Measurements from ENCODE around the gene FOXO3. TPM values are rescaled to one million over a fixed set of nuclear protein-coding genes. Genes with fewer than 3 reads are reported as not detected.

Gene FOXO3
- total and polyA plus RNA-seq, 2 of the 13 experiments (the other 11 are each of a cell fraction or from before 2014, with no cell fraction given): 16.0 to 22.5 TPM

DNA sequence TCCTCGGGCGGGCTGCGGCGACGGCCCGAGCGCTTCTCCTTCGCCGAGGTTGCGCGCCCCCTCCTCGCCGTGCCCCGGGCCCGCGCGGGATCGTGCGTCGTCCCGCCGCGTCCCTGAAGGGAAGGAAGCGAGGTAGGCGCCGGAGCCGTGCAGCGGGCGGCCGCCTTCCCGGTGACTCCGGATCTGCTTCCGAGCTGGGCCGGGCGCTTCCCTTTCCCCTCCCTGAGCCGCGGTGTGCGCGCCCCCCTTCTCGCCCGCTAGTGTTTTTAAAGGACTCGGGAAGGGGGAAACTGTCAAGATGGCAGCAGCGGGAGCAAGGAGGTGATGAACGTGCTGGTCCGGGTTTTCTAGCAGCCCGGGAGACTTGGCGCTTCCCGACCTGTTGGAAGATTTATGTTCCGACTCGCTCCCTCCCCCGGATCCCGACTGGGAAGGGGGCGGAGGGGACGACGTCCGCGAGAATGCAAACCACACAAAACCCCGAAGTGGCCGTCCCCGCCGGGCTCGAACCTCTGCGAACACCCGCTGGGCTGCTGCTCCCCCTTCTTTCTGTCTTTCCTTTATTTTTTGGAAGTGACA is 744 bp upstream of the FOXO3 start (continued):
- TF ChIP-seq ZNF687 (CRISPR knock-in tag; IDR thresholded peaks at IDR 0.05) (peak; percentile 69), ZFP90 (CRISPR knock-in tag; IDR thresholded peaks at IDR 0.05; ENCODE audit: borderline replicate concordance) (no peak), ZNF790 (CRISPR knock-in tag; IDR thresholded peaks at IDR 0.05; ENCODE audit: borderline replicate concordance) (0 out of 2 replicates have a peak, but pooled peaks have one; percentile 13), NR2F6 (IDR thresholded peaks at IDR 0.05) (no peak), NR2F6 (CRISPR knock-in tag; IDR thresholded peaks at IDR 0.05) (no peak), LRRFIP1 (CRISPR knock-in tag; conservative IDR thresholded peaks at IDR 0.05) (no peak), SUZ12 (IDR thresholded peaks at IDR 0.05; ENCODE audit: low read depth, low read length) (no peak), ZNF362 (CRISPR knock-in tag; IDR thresholded peaks at IDR 0.05; ENCODE audit: borderline replicate concordance) (no peak), ZNF383 (CRISPR knock-in tag; IDR thresholded peaks at IDR 0.05; ENCODE audit: borderline replicate concordance) (no peak), TGIF2 (CRISPR knock-in tag; IDR thresholded peaks at IDR 0.05) (no peak), ZNF768 (CRISPR knock-in tag; IDR thresholded peaks at IDR 0.05) (no peak), ARNT2 (CRISPR knock-in tag; IDR thresholded peaks at IDR 0.05; ENCODE audit: low read depth) (no peak)
- TF ChIP-seq, protein P1, sequence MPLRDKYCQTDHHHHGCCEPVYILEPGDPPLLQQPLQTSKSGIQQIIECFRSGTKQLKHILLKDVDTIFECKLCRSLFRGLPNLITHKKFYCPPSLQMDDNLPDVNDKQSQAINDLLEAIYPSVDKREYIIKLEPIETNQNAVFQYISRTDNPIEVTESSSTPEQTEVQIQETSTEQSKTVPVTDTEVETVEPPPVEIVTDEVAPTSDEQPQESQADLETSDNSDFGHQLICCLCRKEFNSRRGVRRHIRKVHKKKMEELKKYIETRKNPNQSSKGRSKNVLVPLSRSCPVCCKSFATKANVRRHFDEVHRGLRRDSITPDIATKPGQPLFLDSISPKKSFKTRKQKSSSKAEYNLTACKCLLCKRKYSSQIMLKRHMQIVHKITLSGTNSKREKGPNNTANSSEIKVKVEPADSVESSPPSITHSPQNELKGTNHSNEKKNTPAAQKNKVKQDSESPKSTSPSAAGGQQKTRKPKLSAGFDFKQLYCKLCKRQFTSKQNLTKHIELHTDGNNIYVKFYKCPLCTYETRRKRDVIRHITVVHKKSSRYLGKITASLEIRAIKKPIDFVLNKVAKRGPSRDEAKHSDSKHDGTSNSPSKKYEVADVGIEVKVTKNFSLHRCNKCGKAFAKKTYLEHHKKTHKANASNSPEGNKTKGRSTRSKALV (CRISPR knock-in tag; IDR thresholded peaks at IDR 0.05): no peak
- TF ChIP-seq, protein P2, sequence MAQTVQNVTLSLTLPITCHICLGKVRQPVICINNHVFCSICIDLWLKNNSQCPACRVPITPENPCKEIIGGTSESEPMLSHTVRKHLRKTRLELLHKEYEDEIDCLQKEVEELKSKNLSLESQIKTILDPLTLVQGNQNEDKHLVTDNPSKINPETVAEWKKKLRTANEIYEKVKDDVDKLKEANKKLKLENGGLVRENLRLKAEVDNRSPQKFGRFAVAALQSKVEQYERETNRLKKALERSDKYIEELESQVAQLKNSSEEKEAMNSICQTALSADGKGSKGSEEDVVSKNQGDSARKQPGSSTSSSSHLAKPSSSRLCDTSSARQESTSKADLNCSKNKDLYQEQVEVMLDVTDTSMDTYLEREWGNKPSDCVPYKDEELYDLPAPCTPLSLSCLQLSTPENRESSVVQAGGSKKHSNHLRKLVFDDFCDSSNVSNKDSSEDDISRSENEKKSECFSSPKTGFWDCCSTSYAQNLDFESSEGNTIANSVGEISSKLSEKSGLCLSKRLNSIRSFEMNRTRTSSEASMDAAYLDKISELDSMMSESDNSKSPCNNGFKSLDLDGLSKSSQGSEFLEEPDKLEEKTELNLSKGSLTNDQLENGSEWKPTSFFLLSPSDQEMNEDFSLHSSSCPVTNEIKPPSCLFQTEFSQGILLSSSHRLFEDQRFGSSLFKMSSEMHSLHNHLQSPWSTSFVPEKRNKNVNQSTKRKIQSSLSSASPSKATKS (CRISPR knock-in tag; IDR thresholded peaks at IDR 0.05): no peak; the same call in 1 of the 2 replicates
- TF ChIP-seq, protein P3, sequence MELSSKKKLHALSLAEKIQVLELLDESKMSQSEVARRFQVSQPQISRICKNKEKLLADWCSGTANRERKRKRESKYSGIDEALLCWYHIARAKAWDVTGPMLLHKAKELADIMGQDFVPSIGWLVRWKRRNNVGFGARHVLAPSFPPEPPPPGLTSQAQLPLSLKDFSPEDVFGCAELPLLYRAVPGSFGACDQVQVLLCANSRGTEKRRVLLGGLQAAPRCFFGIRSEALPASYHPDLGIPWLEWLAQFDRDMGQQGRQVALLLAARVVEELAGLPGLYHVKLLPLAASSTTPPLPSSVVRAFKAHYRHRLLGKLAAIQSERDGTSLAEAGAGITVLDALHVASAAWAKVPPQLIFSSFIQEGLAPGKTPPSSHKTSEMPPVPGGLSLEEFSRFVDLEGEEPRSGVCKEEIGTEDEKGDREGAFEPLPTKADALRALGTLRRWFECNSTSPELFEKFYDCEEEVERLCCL (CRISPR knock-in tag; IDR thresholded peaks at IDR 0.05; ENCODE audit: borderline replicate concordance): 0 out of 2 replicates have a peak, but pooled peaks have one; percentile 11
